NCI-H1436 treated with DMSO at 0.1 percent for 48 hours (cell line): Measurements from ENCODE around the gene ASB7.

ENCODE experiments used
- DNase-seq: peaks from one replicate; lab custom pipeline; 2025; lab: John Stamatoyannopoulos, UW

ASB7 gene

DNA sequence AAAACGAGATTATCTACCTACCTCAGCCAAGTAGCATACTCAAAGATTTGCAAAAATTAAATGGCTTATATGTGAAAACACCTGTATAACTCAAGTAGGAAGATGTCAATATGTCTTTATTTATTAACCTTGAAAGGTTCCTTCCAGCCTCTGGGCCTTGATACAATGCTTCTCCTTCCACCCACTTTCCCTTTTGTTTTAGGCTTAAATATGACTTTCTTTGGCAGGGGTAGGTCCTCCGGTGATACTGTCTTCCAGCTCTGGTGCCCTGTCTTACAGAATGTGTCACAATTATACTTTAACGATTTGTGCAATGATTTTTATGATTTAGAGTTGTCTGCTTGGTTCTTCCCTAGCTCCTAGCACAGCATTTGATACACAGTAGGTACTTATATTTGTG lies 4.5 kb upstream of the ASB7 start:
- no peak for DNase-seq

DNA sequence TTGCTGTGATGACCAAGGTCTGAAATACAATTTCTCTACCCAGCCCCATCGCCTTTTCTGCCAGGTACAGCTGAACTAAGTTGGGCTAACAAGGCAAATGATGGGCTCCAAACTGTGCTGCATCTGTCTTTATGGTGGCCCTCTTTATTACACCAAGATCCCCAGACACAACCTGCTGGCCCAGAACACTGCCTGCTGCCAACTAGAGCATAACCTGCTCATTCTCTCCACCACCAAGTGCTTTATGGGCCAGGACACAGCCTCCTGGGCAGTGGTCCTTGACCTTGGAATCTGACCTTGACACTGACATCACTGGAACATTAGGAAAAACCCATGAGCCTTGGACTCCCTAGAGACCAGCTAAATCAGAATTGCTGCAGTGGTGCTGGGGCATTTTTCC lies 3.7 kb upstream of the ASB7 start:
- no peak for DNase-seq

DNA sequence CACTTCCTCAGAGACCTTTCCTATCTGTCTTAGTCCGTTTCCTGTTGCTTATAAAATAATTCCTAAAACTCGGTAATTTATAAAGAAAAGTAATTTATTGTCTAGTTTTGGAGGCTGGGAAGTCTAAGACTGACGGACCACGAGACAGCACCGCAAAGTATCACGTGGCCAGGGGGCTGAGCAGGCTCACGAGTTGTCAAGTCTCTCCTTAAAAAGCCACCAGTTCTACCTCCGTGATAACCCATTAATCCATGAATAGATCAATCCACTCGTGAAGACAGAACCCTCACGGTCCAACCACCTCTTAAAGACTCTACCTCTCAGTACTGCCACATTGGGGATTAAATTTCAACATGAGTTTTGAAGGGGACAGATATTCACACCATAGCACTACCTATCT lies 1.2 kb upstream of the ASB7 start:
- DNase-seq: no peak

DNA sequence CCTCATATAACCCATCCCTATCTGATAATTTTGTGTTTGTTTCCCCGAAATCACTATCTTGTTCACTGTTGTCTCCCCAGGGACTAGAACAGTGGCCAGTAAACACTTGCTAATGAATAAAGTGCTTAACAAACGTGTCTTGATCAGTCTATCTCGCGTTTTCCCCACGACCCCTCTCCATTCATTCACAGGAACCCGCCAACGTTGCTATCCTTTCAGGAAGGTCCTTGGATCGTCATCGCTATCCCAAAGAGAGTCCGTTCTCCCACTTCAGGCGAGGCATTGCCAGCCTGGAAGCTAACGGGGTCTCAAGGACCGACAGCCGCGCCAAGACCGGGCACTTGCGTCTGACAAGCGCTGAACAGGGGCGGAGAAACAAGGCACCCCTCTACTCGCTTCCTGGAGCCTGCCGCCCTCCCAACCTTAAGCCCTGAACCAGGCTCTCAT lies 749 bp upstream of the ASB7 start:
- no peak for DNase-seq

DNA sequence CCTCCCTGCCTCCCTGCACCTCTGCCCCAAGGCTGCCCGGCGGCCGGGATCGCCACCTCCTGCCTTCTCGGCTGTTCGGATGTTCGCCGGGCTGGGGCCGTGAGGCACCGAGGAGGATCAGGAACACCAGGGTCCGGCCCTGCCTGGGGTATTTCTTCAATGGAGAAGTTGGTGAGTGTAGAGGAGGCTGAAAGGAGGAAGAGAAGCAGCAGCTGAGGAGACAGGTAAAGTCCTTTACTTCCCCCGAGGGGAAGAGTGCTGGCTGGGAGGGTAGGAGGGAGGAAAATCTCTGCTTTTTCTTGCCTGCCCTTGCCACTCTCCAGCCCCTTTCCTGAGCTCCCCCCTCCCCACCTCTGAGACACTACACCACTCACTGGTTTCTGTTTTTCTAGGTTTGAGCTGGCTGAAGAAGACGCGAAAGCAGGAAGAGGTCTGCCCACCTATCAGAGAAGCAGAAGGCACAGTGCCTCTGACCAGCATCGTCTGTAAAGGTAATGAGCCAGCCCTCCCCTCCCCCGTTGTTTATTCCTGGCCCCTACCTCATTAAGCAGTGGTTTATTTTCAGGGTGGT lies 519 bp downstream of the ASB7 start:
- no peak for DNase-seq

DNA sequence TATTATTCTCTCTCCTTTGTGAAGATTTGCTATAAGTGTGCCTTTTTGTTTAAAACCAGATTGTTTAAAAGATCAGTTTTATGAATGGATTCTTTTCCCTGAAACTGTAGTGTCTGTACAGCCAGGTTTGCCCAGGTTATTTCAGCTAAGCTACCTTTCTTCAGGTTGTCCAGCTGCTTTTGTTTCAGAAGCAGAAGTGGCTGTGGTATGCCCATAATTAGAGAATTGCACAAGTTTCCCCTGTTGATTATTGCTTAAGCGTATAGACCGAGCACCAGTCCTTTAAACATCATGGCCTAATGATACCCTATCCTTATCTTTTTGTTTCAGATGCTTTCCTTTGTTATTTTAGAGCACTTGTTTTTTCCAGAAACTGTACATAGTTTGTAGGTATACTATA lies 10.2 kb downstream of the ASB7 start:
- DNase-seq: no peak

DNA sequence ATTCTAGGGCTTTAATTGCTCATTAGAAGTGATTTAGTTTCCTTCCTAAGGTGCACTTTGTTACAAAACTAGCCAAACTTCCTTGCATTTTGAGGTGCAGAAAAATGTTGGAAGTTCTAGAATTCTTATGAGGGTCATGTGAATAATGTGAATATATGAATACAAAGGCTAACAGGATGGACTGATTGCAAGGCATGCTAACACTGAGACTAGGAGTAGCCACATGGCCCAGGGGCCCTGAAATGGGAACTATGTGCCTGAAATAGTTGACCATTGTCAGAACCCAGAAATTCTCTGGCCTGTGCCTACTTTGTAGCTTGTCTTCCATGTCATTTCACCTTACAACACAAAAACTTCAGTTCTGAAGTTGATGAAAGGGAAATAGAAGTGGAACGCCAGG lies 10.8 kb downstream of the ASB7 start:
- no peak for DNase-seq

DNA sequence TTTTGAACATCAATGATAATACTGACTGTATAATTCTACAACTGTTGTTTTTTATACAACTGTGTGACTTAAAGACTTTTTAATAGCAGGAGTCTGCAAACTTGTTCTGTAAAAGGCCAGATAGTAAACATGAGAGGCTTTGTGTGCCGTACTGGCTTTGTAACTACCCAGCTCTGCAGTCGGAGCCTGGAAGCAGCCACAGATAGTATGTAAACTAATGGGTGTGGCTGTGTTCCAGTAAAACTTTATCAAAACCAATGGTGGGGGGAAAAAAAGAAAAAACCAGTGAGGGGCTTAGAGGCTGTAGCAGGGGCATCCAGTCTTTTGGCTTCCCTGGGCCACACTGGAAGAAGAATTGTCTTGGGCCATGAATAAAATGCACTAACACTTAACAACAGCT lies 11.9 kb downstream of the ASB7 start:
- DNase-seq: no peak

DNA sequence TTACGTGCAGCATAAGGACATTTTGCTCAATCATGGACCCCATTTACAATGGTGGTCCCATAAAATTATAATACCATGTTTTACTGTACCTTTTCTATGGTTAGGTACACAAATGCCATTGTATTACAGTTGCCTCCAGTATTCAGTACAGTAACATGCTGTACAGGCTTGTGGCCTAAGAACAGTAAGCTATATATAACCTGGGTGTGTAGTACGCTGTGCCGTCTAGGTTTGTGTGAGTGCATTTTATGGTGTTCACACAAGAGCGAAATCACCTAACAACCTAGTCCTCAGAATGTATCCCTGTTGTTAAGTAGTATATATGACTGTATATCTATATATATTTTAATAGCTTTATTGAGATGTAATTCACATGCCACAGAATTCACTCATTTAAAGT lies 12.5 kb downstream of the ASB7 start:
- no peak for DNase-seq

DNA sequence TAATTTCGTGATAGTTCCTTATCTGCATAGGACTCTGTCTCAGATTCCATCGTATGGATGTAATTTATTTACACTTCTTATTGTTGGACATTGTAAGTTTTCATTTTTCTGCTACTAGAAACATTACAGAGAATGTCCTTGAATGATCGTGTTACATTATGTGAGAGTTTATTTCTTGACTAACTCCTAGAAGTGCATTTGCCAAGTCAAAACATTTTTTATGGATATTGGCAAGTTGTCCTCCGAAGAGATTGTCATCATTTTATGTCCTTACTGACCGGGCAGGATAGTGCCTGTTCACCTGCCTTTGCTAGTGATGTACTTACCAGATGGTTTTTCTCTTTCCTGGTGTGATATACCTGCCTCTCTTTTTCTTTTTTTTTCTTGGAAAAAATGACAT lies 13.4 kb downstream of the ASB7 start:
- no peak for DNase-seq

DNA sequence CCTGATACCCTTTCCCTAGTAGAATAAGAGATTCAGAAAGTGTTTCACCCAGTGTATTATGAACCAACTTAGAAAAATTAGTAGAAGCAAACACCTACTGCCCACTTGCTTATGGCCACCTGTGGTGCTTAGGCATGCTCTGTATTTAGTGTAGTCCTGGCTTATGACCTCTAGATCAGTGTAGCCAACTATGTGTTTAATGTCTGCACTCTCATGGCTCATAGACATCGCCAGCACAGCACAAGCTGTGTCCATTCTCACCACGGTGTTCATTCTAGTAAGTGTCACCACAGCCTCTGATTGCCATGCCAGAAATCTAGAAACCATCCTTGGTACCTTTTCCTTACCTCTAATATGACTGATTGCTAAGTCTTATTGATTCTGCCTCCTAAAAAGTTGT lies 14.3 kb downstream of the ASB7 start:
- DNase-seq: no peak

DNA sequence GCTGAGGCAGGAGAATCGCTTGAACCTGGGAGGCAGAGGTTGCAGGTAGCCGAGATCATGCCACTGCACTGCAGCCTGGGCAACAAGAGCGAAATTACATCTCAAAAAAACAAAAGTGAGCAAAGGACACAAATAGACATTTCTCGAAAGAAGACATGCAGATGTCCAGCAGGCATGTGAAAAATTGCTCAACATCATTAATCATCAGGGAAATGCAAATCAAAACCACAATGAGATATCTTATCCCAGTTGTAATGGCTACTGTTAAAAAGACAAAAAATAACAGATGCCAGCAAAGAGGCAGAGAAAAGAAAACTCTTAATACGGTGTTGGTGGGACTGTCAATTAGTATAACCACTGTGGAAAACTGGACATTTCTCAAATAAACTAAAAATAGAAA lies 20.9 kb downstream of the ASB7 start:
- DNase-seq: no peak

DNA sequence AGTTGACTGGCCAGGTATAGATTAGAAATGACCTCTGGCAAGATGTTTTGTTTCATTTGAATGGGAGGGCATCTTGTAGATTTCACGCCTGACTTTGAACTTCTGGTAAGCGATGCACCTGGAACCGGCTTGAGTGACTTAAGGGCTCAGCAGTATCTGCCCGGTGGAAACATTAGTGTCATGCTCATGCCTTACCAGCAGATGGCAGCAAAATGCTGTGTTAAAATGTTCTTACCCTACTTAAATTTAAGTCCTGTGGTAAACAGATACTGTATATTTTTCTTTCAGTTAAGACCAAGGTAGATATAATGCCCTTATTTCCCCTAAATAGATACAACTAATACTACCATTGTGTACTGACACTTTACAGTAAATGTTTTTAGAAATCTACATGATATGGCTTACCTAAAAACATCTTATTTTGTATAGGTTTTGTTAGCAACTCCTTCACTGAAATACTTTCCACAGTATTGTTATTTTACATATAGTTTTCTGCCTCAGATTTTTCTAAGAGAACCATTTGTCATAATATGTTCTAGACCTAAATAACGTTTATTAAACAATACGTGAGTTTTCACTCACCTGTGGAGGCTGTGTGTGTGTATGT lies 25.5 kb downstream of the ASB7 start:
- DNase-seq: peak; percentile 0

DNA sequence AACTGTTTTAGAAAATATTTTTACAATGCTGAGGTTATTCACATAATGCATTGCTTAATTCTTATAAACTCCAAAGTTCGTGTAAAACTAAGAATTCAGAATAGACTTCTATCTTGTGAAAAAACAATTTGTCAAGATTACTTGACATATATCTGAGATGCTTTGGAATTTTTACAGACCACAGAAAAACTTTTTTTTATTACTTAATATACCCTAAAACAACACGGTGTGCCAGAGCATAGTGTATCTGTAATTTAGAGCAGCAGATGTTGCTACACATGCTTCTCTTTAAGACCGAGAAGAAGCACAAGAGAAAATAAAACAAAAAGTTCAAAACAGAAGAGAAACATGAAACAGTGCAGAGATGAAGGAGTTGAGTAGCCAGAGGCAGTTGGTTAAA lies 26.4 kb downstream of the ASB7 start:
- DNase-seq: no peak

DNA sequence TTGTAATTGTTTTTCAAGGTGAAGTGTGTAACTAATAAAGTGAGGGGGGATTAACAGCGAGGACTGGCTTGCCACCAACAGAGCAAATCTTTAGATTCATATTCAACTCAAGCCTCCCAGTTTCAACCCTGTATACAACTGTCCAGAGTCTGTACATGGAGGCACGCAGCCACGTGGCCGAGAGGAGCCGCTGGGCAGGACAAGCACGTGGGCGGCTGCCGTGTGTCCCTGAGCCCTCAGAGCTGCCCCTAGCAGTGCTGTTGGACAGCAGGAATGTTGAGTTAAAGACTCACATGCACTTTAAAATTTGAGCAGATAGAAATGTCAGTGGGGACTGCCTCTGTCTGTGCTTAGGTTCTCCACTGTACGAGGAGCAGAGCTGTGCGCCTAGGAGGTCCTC lies 29.4 kb downstream of the ASB7 start:
- no peak for DNase-seq

DNA sequence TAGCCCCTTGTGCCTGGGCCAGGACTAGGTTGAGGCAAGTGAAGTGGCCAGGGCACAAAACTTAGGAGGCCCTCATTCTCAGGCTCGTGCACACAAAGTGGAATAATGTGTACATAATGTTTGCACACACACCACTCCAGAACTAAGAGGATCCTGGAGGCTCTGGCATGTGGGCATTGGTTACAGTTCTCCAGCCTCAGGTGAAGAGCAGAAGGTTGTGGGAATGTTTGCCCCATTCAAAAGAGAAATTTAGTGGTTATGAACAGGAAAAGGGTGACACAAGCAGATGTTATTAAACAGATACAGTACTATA lies 31.3 kb downstream of the ASB7 start:
- DNase-seq: no peak

DNA sequence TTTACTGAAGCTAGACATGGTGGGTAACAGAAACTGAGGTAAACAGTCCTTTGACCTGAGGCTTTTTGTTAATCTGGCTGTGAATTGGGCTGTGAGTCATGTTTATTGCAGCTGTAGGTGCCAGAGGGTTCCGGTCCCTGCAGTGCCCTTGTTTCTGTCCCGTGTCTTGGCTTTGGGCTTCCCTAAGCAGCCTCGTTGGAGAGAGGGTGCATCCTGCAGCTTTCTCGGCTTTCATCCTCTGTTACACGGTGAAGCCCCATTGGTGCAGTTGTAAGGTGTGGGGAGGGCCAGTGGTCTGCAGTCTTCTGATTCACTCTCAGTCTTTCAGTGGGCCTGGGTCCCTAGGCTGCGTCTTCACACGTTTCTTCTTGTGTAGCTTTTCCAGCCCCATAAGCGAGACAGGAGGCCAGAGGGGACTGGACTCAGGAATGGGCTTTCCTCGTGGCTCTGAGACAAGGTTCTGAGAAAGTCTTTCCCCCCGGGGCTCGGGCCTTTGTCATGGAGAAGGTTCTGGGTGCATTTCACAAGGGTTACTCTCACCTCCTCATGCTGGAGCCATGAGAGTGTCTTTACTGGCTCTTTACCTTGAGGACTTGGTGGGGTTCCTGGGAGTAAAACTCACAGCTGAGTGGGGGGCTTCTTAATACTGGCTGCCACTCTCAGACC lies 33.1 kb downstream of the ASB7 start:
- no peak for DNase-seq

DNA sequence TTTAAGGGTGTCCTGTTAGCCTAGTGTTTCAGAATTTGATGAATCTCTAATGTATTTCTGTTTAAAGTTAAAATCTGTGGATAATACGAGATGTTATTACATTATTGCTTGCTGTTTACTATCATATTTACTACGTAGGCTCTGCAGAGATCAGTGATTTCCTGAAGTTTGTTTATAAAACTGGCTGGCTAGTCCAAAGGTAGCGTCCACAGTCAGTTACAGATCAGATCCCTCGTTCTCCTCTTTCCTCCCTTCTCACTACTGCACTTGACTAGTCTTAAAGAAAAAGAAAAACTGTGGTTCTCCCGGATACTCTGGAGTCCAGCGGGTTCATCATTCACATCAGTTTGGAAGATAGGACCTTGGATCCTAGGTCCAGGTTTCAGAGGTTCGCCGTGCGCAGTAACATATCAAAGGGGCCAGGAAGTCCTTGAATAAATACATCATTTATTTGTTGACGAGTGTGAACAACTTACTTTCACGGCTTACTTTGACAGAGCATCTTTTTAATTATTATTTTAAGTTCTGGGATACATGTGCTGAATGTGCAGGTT lies 35.9 kb downstream of the ASB7 start:
- DNase-seq: no peak

DNA sequence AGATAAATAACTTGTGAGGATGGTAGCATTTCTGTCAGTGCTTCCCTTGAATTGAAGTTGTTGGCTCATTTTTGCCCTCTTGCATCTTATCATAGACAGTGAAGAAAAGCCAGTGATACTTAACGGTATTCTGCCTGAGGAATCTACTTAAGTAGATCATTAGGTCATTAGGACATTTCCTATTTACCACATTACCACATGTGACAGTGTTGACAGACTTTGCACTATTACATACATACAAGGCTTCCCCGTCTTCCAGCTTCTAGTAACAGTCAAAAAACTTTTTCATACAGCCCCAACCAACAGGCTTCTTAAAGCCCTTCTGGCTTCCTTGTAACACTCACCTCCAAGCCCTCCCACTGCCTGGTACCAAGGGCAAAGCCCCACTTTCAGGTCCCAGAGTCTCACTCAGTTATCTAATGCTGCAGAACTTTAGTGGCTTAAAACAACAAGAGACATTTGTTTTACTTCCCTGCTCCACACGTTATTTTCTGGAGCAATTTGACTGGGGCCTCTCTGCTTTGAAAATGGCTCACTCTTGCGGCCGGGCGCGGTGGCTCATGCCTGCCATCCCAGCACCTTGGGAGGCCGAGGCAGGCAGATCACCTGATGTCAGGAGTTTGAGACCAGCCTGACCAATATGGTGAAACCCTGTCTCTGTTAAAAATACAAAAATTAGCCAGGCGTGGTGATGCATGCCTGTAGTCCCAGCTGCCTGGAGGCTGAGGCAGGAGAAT lies 40.0 kb downstream of the ASB7 start:
- no peak for DNase-seq

DNA sequence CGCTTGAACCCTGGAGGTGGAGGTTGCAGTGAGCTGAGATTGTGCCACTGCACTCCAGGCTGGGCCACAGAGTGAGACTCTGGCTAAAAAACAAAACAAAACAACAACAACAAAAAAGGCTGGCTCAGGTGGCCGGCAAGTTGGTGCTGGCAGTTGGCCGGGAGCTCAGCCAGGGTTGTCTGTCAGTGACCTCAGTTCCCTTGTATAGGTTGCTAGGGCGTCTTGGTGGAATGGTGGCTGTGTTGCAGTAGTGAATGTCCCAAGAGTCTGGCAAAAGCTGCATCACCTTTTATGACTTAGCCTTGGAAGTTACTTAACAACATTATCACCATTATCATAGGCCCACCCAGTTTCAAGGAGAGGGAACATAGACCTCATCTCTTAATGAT lies 40.6 kb downstream of the ASB7 start:
- DNase-seq: no peak

DNA sequence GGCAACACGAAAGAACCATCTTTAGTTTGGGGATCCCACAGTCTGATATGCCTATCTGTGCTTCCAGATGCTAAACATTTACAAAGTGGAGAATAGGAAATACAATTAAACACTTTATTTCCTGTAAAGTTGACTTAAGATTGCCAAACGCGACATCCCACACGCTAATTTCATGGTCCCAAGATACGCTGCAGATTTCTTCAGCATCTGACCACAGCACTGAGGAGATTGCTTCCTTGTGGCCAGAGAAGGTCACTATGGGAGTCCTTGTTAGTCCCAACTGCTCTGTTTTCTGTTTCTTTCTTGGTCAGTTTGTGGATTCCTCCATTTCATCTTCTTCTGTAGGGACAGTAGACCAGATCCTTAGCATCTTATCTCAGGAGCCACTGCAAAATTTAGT lies 43.3 kb downstream of the ASB7 start:
- DNase-seq: no peak

DNA sequence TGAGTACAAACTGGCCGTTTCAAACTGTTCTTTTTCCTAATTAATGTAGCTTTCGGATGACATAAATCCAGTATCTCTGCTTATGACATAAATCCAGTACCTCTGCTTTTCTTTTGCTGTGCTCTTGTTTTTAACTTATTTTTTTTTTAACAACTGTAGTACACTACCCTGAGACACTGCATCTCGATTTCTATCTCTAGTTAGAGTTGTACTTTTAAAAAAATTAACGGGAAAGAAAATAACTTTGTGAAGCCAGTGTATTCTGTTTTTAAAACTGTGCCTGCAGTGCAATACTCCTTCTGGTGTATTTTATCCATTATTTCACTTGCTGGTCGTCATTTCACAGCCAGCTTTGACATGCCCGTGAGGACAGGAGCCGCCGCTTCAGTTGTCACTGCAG lies 46.6 kb downstream of the ASB7 start:
- DNase-seq: no peak

DNA sequence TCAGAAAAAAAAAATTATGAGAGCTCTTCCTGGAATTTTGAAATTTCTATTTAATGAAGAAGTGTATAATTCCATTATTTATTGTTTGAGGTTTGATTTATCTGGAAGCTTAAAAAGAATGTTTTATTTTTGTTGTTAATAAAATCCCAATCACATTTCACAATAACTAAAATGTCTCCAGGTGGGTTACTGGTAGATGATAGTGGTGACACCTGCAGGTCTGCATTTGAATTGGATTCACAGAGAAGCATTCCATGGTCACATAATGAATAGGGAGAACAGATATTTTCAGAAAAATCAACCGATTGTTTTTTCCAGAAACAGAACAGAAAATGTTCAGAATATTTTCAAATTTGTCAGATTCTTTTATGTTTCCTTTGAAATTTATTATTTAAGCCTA lies 48.3 kb downstream of the ASB7 start:
- no peak for DNase-seq
